Stomach (tissue), 9 donors: ENCODE results near the gene ZNF83. TPM values are rescaled to one million over a fixed set of nuclear protein-coding genes. Genes with fewer than 3 reads are reported as not detected.
A peak's percentile ranks its signal among the peaks of the same experiment; 100 is the strongest.

Source experiments
- DNase-seq, 2 donors: peaks; one replicate each; pipeline versions ENCODE4 v3.0.0 to v3.0.0-alpha.2; 2013 to 2019
- H3K27ac ChIP-seq, 5 donors: fragments of 200-600 bp in 4 of 5; sonication (generic) in 4 of 5; one replicate each; pipeline ENCODE4 v1.5.1; 2013 to 2019; ENCODE audit warnings: mild to moderate bottlenecking in 1 of 5, moderate library complexity in 1 of 5
- H3K27me3 ChIP-seq, 3 donors: fragments of 200-600 bp; sonication (generic); one replicate each; pipeline ENCODE4 v1.5.1; 2017 to 2019; ENCODE audit warnings: mixed run types in 1 of 3
- H3K36me3 ChIP-seq, 4 donors: fragments of 200-600 bp; sonication (generic); 1 replicate in 3 of 4; 2 replicates in 1 of 4; pipeline ENCODE4 v1.5.1; 2016 to 2019
- H3K4me1 ChIP-seq, 4 donors: fragments of 200-600 bp; sonication (generic); one replicate each; pipeline ENCODE4 v1.5.1; 2016 to 2019
- H3K4me3 ChIP-seq, 4 donors: fragments of 200-600 bp; sonication (generic) in 3 of 4; one replicate each; pipeline ENCODE4 v1.5.1; 2016 to 2019; ENCODE audit warnings: mild to moderate bottlenecking in 1 of 4
- H3K9me3 ChIP-seq, 4 donors: fragments of 200-600 bp; sonication (generic); one replicate each; pipeline ENCODE4 v1.5.1; 2016 to 2019
- EP300 ChIP-seq: sonication (generic); formaldehyde crosslinking; IDR thresholded peaks from one replicate; pipeline ENCODE4 v1.6.1; 2017; ENCODE audit warnings: antibody characterized with exemption
- POLR2A ChIP-seq, 4 donors: fragments of 450-650 bp; IDR thresholded peaks; one replicate each; pipeline ENCODE4 v1.6.1; 2016; ENCODE audit warnings: antibody characterized with exemption in 4 of 4, control low read depth in 2 of 4, mild to moderate bottlenecking in 1 of 4, moderate library complexity in 1 of 4
- POLR2AphosphoS5 ChIP-seq, 3 donors: sonication (generic); formaldehyde crosslinking; IDR thresholded peaks; one replicate each; pipeline ENCODE4 v1.6.1; 2016; ENCODE audit warnings: antibody characterized with exemption in 3 of 3
- WGBS, 5 donors: extraction: QIAGEN DNeasy Blood & Tissue Kit in 3 of 5; methylation state at CpG; one replicate each; pipeline versions ENCODE4 v1.1.5 to v1.1.7; 2013 to 2018; 5-methylcytosine and 5-hydroxymethylcytosine counted together
- intact Hi-C: fragments of 100-400 bp; cut with DNase I; formaldehyde crosslinking; loops from one replicate; pipeline ENCODE4 v1.15.1; 2023; ENCODE audit warnings: low total_unique reads
- polyA plus RNA-seq, 3 donors: library from polyadenylated mRNA; stranded (reverse); fragments of 200-250 nt; gene quantifications; one replicate each; pipeline ENCODE4 v1.2.3, GENCODE V29; 2013
- total RNA-seq, 5 donors: library from RNA; depleted of rRNA; stranded (reverse); fragments of >200 nt; gene quantifications; one replicate each; pipeline versions ENCODE4 v1.1.0 to v1.2.3, GENCODE V29; 2014 to 2016
- TF ChIP-seq, protein P1 (sequence below), 7 experiments: fragments of 450-650 bp in 4 of 7; fragments of 200-600 bp in 3 of 7; sonication (generic) in 3 of 7; IDR thresholded peaks; one replicate each; pipeline ENCODE4 v1.5.1; 2016 to 2019; ENCODE audit warnings: antibody characterized with exemption in 7 of 7, control low read depth in 2 of 7, mild to moderate bottlenecking in 1 of 7
- donor health status: healthy with polysubstance abuse.
- donor health status: Bipolar disorder and iron deficiency.
- donor health status: healthy.

The ZNF83 gene
- total and polyA plus RNA-seq, 8 donors = 10.3 to 115 (median 33.9) TPM

DNA sequence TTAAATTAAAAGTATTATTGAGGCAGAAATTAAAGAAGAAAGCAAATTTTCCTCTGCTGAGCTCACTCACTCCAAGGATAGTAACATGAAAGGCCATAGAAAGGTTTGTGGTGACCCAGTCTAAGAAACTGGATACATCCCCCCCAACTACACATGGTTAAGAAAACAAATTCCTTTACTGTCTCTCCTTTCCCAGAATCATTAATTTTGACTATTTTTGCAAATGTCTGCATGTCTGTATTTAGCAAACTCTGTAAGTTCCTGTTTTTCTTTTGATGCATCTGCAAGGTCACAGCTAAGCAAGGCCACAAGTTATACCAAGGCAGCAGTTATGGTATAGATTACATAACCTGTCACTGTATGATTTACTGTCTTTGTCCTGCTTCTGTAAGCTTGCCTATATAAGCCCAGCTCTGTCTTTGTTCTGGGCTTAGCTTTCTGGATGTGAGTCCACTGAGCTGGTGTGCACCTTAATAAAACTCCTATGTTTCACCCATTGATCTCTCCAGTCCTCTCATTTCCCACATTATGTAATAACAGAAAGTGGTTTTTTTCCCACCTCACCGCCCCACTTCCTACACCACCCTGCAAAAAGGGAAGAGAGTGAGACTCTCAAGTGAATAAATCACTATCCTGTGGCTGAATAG is 8.5 kb upstream of the ZNF83 start:
- no peaks in the 10 kb centered on the region for H3K4me1 ChIP-seq
- TF ChIP-seq EP300 (no peak), POLR2AphosphoS5 (IDR thresholded peaks at IDR 0.05) (no peak), POLR2A (IDR thresholded peaks at IDR 0.05) (no peak)
- TF ChIP-seq, protein P1, sequence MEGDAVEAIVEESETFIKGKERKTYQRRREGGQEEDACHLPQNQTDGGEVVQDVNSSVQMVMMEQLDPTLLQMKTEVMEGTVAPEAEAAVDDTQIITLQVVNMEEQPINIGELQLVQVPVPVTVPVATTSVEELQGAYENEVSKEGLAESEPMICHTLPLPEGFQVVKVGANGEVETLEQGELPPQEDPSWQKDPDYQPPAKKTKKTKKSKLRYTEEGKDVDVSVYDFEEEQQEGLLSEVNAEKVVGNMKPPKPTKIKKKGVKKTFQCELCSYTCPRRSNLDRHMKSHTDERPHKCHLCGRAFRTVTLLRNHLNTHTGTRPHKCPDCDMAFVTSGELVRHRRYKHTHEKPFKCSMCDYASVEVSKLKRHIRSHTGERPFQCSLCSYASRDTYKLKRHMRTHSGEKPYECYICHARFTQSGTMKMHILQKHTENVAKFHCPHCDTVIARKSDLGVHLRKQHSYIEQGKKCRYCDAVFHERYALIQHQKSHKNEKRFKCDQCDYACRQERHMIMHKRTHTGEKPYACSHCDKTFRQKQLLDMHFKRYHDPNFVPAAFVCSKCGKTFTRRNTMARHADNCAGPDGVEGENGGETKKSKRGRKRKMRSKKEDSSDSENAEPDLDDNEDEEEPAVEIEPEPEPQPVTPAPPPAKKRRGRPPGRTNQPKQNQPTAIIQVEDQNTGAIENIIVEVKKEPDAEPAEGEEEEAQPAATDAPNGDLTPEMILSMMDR (IDR thresholded peaks at IDR 0.05) = no peak
- H3K36me3 ChIP-seq = peaks cover 0 to 13% (median 10%) of the 10 kb centered on the region in 4 donors
- intact Hi-C loops = no loop called here
- H3K27ac ChIP-seq = no peak overlapping the region
- no peaks in the 10 kb centered on the region for H3K27me3 ChIP-seq
- no peak for DNase-seq
- H3K4me3 ChIP-seq = no peak overlapping the region
- peaks cover 6 to 50% (median 26%) of the 10 kb centered on the region in 4 donors for H3K9me3 ChIP-seq
- WGBS, 5 donors = 89 to 98% (median 95%) methylated on average over 1 of the region's 1 CpG

DNA sequence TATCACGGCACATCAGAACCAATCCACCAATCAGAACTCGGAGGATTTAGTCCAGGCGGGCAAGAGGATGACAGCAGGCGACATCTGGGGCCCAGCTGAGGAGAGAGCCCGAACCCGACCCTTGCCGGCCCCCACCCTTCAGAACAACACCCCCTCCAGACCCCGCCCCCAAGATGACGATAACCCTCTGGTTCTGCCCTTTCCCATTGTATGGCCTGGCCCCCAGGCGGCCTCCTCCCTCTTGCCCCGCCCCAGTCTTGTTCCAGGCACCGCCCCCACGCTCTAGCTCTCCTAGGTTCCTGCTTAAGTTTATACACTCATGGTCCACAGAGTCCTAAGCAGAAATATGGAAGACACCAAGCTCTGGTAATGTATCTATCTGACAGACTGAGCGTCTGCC is 2.8 kb upstream of the ZNF83 start:
- peaks cover 0 to 11% (median 5%) of the 10 kb centered on the region in 4 donors for H3K9me3 ChIP-seq
- H3K27ac ChIP-seq = no peak overlapping the region
- H3K27me3 ChIP-seq = no peaks in the 10 kb centered on the region
- no peak overlapping the region for H3K4me3 ChIP-seq
- intact Hi-C loops = no loop called here
- 56 to 73% (median 62%) methylated on average over 14 of the region's 14 CpGs for WGBS, 5 donors
- TF ChIP-seq, protein P1 (IDR thresholded peaks at IDR 0.05) = no peak
- no peak for TF ChIP-seq POLR2AphosphoS5 (IDR thresholded peaks at IDR 0.05)
- no peak for TF ChIP-seq POLR2A (IDR thresholded peaks at IDR 0.05)
- no peak for TF ChIP-seq EP300
- H3K36me3 ChIP-seq = peaks cover 0 to 4% (median 0%) of the 10 kb centered on the region in 4 donors
- H3K4me1 ChIP-seq = peaks cover 10 to 24% (median 17%) of the 10 kb centered on the region in 4 donors
- peak in 1 of 2 donors; percentile 47 for DNase-seq

DNA sequence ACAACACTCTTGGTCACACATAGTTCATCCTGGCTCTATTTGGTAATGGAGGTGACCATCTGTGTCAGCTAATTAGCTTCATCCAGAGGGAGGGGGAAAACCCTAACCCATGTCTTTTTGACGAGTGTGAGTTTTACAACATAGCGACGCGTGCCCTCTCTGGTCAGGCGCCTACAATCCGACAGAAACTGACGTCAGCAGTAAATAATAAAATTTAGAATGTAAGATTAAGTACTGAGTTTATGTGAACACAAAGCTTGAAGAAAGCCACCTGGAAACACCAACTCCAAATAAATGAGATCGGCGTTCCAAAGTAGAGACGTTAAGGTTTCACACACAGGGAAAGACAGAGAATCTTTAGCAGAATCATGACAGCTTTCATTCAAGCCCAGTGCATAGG is 1.8 kb upstream of the ZNF83 start:
- no peak for TF ChIP-seq POLR2AphosphoS5 (IDR thresholded peaks at IDR 0.05)
- TF ChIP-seq, protein P1 (IDR thresholded peaks at IDR 0.05) = no peak
- TF ChIP-seq POLR2A (IDR thresholded peaks at IDR 0.05) = no peak
- no peak for TF ChIP-seq EP300
- H3K27me3 ChIP-seq = no peaks in the 10 kb centered on the region
- peaks cover 0 to 5% (median 0%) of the 10 kb centered on the region in 4 donors for H3K36me3 ChIP-seq
- intact Hi-C loops = no loop called here
- H3K4me3 ChIP-seq = no peak overlapping the region
- WGBS, 5 donors = 83 to 93% (median 87%) methylated on average over 10 of the region's 10 CpGs
- peaks cover 0 to 5% (median under 1%) of the 10 kb centered on the region in 4 donors for H3K9me3 ChIP-seq
- H3K4me1 ChIP-seq = peaks cover 10 to 24% (median 17%) of the 10 kb centered on the region in 4 donors
- H3K27ac ChIP-seq = no peak overlapping the region
- no peak for DNase-seq

DNA sequence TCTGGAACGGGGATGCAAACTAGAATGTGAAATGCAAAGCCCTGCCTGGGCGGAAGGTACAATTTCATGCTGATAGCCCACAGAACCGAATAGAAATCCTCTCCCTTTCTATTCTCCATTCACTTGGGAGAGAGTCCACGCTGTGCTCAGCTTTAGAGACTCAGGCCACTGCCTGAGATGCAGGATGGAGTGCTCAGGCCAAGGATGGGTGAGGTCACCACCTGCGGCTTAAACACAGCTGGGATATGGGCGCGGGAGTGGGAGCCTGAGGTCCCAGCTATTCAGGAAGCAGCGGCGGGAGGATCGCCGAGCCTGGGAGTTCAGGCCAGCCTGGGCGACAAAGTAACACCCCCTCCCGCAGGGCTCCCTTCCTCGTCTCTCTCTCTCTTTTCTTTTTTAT is 446 bp upstream of the ZNF83 start:
- intact Hi-C loops = no loop called here
- no peak for TF ChIP-seq POLR2AphosphoS5 (IDR thresholded peaks at IDR 0.05)
- no peak for TF ChIP-seq EP300
- no peak for TF ChIP-seq POLR2A (IDR thresholded peaks at IDR 0.05)
- TF ChIP-seq, protein P1 (IDR thresholded peaks at IDR 0.05) = no peak
- peak overlapping the region; percentile 60 to 78 (median 64) for H3K4me3 ChIP-seq
- peak overlapping the region; percentile 41 to 93 (median 88) for H3K27ac ChIP-seq
- WGBS, 5 donors = 10 to 17% (median 12%) methylated on average over 13 to 14 of the region's 14 CpGs
- peak in 1 of 2 donors; percentile 52 for DNase-seq
- H3K27me3 ChIP-seq = no peaks in the 10 kb centered on the region
- H3K36me3 ChIP-seq = peaks cover 0 to 15% (median 10%) of the 10 kb centered on the region in 4 donors
- peaks cover 10 to 24% (median 17%) of the 10 kb centered on the region in 4 donors for H3K4me1 ChIP-seq
- H3K9me3 ChIP-seq = peaks cover 0 to 5% (median 0%) of the 10 kb centered on the region in 4 donors
